Heart right ventricle (tissue), 16 donors: ENCODE data around the gene FHIT. TPM values are rescaled to one million over a fixed set of nuclear protein-coding genes. Genes with fewer than 3 reads are reported as not detected.

Experiments used
- ATAC-seq, 8 donors: fragments of 200-7000 bp; cut with Tn5 transposase; one replicate each; pipeline ENCODE4 v1.9.1; 2020; ENCODE audit warnings: mild to moderate bottlenecking in 8 of 8, moderate library complexity in 8 of 8, moderate number of reproducible peaks in 1 of 8
- DNase-seq, 2 donors: peaks; one replicate each; pipeline ENCODE4 v3.0.0-alpha.2; 2020
- H3K27ac ChIP-seq, 10 donors: fragments of 200-600 bp; sonication (generic) in 2 of 10; one replicate each; pipeline versions ENCODE4 v1.5.0 to v1.8.0; 2020 to 2022; ENCODE audit warnings: mild to moderate bottlenecking in 3 of 10
- H3K27me3 ChIP-seq, 7 donors: fragments of 200-600 bp; one replicate each; pipeline ENCODE4 v1.8.0; 2021 to 2022; ENCODE audit warnings: mild to moderate bottlenecking in 2 of 7
- H3K36me3 ChIP-seq, 9 donors: fragments of 200-600 bp; sonication (generic) in 1 of 9; one replicate each; pipeline versions ENCODE4 v1.5.0 to v1.8.0; 2020 to 2022; ENCODE audit warnings: mild to moderate bottlenecking in 2 of 9
- H3K4me1 ChIP-seq, 9 donors: fragments of 200-600 bp; sonication (generic) in 1 of 9; one replicate each; pipeline versions ENCODE4 v1.5.0 to v1.8.0; 2020 to 2022; ENCODE audit warnings: mild to moderate bottlenecking in 4 of 9
- H3K4me3 ChIP-seq, 10 donors: fragments of 200-600 bp; sonication (generic) in 2 of 10; one replicate each; pipeline versions ENCODE4 v1.5.0 to v1.8.0; 2020 to 2022; ENCODE audit warnings: mild to moderate bottlenecking in 7 of 10, moderate library complexity in 2 of 10
- H3K9me3 ChIP-seq, 11 donors: fragments of 200-600 bp in 10 of 11; sonication (generic) in 2 of 11; one replicate each; pipeline versions ENCODE4 v1.5.0 to v1.8.0; 2013 to 2022; ENCODE audit warnings: mild to moderate bottlenecking in 2 of 11, control low read depth in 1 of 11, moderate library complexity in 1 of 11
- CTCF ChIP-seq, 9 donors: fragments of 200-600 bp; sonication (generic) in 2 of 9; IDR thresholded peaks; one replicate each; pipeline versions ENCODE4 v1.5.0 to v1.8.0; 2021 to 2022; ENCODE audit warnings: antibody characterized with exemption in 9 of 9, mild to moderate bottlenecking in 5 of 9, moderate library complexity in 1 of 9
- WGBS, 2 donors: extraction: QIAGEN DNeasy Blood & Tissue Kit; methylation state at CpG; one replicate each; pipeline ENCODE4 v1.1.7; 2013; ENCODE audit warnings: inconsistent platforms in 1 of 2; 5-methylcytosine and 5-hydroxymethylcytosine counted together
- intact Hi-C, 10 donors: fragments of 100-400 bp; cut with DNase I; formaldehyde crosslinking; loops; one replicate each; pipeline versions ENCODE4 v1.11.1 to v1.14.2; 2022
- polyA plus RNA-seq, 2 donors: library from polyadenylated mRNA; stranded (reverse); fragments of 200-250 nt; gene quantifications; one replicate each; pipeline ENCODE4 v1.2.3, GENCODE V29; 2013
- total RNA-seq, 10 donors: library from RNA; stranded (reverse); fragmentation: NEBNext Ultra II Directional in 3 of 10; extraction: Animal tissue kit (Norgen Biotek cat#: 25700) in 3 of 10; gene quantifications; one replicate each; pipeline versions ENCODE4 v1.2.1 to v1.2.4, GENCODE V29; 2021 to 2023
- donor health status: Arrhythmogenic right ventricular cardiomyopathy.
- donor health status: ischemic (EF 13 %, LVEDD 7.1; RV severe dilation, severe dysfunction).
- donor health status: healthy with polysubstance abuse.
- donor health status: DM: no; HTN: yes; CAD: no.
- donor health status: DM: no; HTN: no; CAD: no.
- donor health status: ischemic (EF 25% LVEDD 6.9; RV normal size, moderate dysfunction).
- donor health status: ischemic (EF 25% LVEDD 5.7; RV mildly dilated, moderate dysfunction).
- donor health status: healthy.
- donor health status: DM: yes; HTN: yes; CAD: no.
- donor health status: Ischemic cardiomyopathy.
- donor health status: ischemic (EF 35%, LVEDD 5.7; RV mildly dilated, moderate dysfunction).
- donor health status: nonischemic (EF 11% LVEDD 7.7; RV severe dilation, severe dysfunction).
- donor health status: DM: yes; HTN: yes; CAD: no.
- donor health status: PGD.
- donor health status: ischemic (EF 29% LVEDD 5.4; RV normal size, mild dysfunction).
- donor health status: nonischemic (EF 23%, LVEDD 6.1; RV moderate dilation, normal function).

The FHIT gene
- total and polyA plus RNA-seq, 12 donors: 4.7 to 25.5 (median 18.3) TPM

GRCh38 chr3:61277411-61277810 is 26.2 kb upstream of the FHIT start:
- DNase-seq (no peak), ATAC-seq (no peak)
- no peak overlapping the region for H3K4me3 ChIP-seq
- H3K27me3 ChIP-seq: no peaks in the 10 kb centered on the region
- WGBS, 2 donors: 86 to 93% methylated on average over 2 of the region's 2 CpGs
- no peaks in the 10 kb centered on the region for H3K9me3 ChIP-seq
- no peak overlapping the region for H3K27ac ChIP-seq
- intact Hi-C loops: no loop called here
- no peaks in the 10 kb centered on the region for H3K4me1 ChIP-seq
- H3K36me3 ChIP-seq: no peaks in the 10 kb centered on the region
- TF ChIP-seq CTCF (IDR thresholded peaks at IDR 0.05): no peak

DNA sequence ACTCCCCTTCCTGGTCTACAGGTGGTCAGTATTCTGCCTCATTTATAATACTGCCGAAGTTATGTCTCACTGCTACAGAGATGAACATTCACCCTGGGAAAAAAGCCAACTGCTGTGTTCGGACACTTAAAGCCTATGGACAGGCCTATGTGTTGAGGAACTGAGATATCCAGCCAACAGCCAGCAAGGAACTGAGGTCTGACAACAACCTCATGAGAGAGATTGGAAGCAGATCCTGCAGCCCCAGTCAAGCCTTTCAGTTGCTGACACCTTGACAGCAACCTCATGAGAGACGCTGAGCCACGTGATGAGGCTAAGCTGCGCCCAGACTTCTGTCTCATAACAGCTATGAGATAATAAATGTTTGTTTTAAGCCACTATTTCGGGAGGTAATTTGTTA is 18.2 kb upstream of the FHIT start:
- no peak for TF ChIP-seq CTCF (IDR thresholded peaks at IDR 0.05)
- ATAC-seq (peak in 2 of 8 donors; percentile 22 to 56), DNase-seq (no peak)
- Histone ChIP-seq H3K9me3 (no peaks in the 10 kb centered on the region), H3K36me3 (no peaks in the 10 kb centered on the region), H3K27ac (no peak overlapping the region), H3K4me1 (no peaks in the 10 kb centered on the region), H3K27me3 (no peaks in the 10 kb centered on the region), H3K4me3 (no peak overlapping the region)
- intact Hi-C loops: no loop called here
- WGBS, 2 donors: 29 to 38% methylated on average over 6 of the region's 6 CpGs

GRCh38 chr3:61268644-61269043 is 17.4 kb upstream of the FHIT start:
- Histone ChIP-seq H3K36me3 (no peaks in the 10 kb centered on the region), H3K4me3 (no peak overlapping the region), H3K27ac (no peak overlapping the region), H3K27me3 (no peaks in the 10 kb centered on the region), H3K4me1 (no peaks in the 10 kb centered on the region), H3K9me3 (no peaks in the 10 kb centered on the region)
- ATAC-seq (no peak), DNase-seq (no peak)
- WGBS, 2 donors: 52 to 62% methylated on average over 2 of the region's 2 CpGs
- intact Hi-C loops: no loop called here
- TF ChIP-seq CTCF (IDR thresholded peaks at IDR 0.05): no peak

- DNase-seq: no peak
- no peak for ATAC-seq
- no peaks in the 10 kb centered on the region for H3K36me3 ChIP-seq
- intact Hi-C loops: no loop called here
- H3K4me1 ChIP-seq: no peaks in the 10 kb centered on the region
- H3K27ac ChIP-seq: no peak overlapping the region
- H3K4me3 ChIP-seq: no peak overlapping the region
- no peak for TF ChIP-seq CTCF (IDR thresholded peaks at IDR 0.05)
- H3K9me3 ChIP-seq: peaks cover 0 to 12% (median 0%) of the 10 kb centered on the region in 11 donors
- WGBS, 2 donors: 94 to 98% methylated on average over 2 of the region's 2 CpGs
- H3K27me3 ChIP-seq: no peaks in the 10 kb centered on the region
Measured at GRCh38 chr3:61264281-61264680, 13.0 kb upstream of the FHIT start.
